GM23338 (cell line): ENCODE results near the gene CPNE7. TPM values are rescaled to one million over a fixed set of nuclear protein-coding genes. Genes with fewer than 3 reads are reported as not detected.

ENCODE experiments used
- ATAC-seq: fragments of 200-7000 bp; cut with Tn5 transposase; 3 replicates; pipeline ENCODE4 v1.9.1; 2020
- DNase-seq: peaks from one replicate; pipeline ENCODE4 v3.0.0-alpha.2; 2015; ENCODE audit warnings: low spot score
- H2AFZ ChIP-seq: fragments of 200-600 bp; sonication (generic); 2 replicates; pipeline ENCODE4 v1.8.0; 2016; ENCODE audit warnings: antibody characterized with exemption, mild to moderate bottlenecking, moderate library complexity
- H3F3A ChIP-seq: fragments of 200-600 bp; sonication (generic); replicated peaks from 2 replicates; pipeline ENCODE4 v1.8.0; 2017; ENCODE audit warnings: antibody characterized with exemption, mixed run types, low read depth
- H3K27ac ChIP-seq: fragments of 200-600 bp; sonication (generic); 2 replicates; pipeline ENCODE4 v1.6.1; 2016; ENCODE audit warnings: low read depth
- H3K27me3 ChIP-seq: fragments of 200-600 bp; sonication (generic); 2 replicates; pipeline ENCODE4 v1.8.0; 2016; ENCODE audit warnings: mild to moderate bottlenecking, mixed run types, moderate library complexity; ENCODE audit not compliant: insufficient read depth
- H3K36me3 ChIP-seq: fragments of 200-600 bp; sonication (generic); 2 replicates; pipeline ENCODE4 v1.8.0; 2016; ENCODE audit warnings: mild to moderate bottlenecking; ENCODE audit not compliant: insufficient read depth
- H3K4me1 ChIP-seq: fragments of 200-600 bp; sonication (generic); 2 replicates; pipeline ENCODE4 v1.8.0; 2016; ENCODE audit warnings: mild to moderate bottlenecking, moderate library complexity; ENCODE audit not compliant: insufficient read depth
- H3K4me2 ChIP-seq: fragments of 200-600 bp; sonication (generic); 2 replicates; pipeline ENCODE4 v1.7.1; 2017; ENCODE audit warnings: mixed run types
- H3K4me3 ChIP-seq: fragments of 200-600 bp; sonication (generic); 2 replicates; pipeline ENCODE4 v1.6.1; 2016; ENCODE audit warnings: mixed run types
- H3K79me2 ChIP-seq: fragments of 200-600 bp; sonication (generic); replicated peaks from 2 replicates; pipeline ENCODE4 v1.8.0; 2017; ENCODE audit warnings: mild to moderate bottlenecking; ENCODE audit not compliant: insufficient read depth
- H3K9me2 ChIP-seq: fragments of 200-600 bp; sonication (generic); 2 replicates; pipeline ENCODE4 v1.8.0; 2017; ENCODE audit not compliant: insufficient read depth
- H4K20me1 ChIP-seq: fragments of 200-600 bp; sonication (generic); replicated peaks from 2 replicates; pipeline ENCODE4 v1.8.0; 2017; ENCODE audit warnings: mild to moderate bottlenecking; ENCODE audit not compliant: insufficient read depth
- H3K27ac Mint-ChIP-seq: 2 replicates; pipeline ENCODE4 v1.8.0; 2020; ENCODE audit warnings: inconsistent platforms, mild to moderate bottlenecking, moderate library complexity, mixed read lengths
- H3K27me3 Mint-ChIP-seq: 3 replicates; pipeline ENCODE4 v1.8.0; 2022; ENCODE audit warnings: low read depth, mild to moderate bottlenecking, moderate library complexity, mixed read lengths, inconsistent platforms; ENCODE audit not compliant: insufficient read depth, poor library complexity
- H3K36me3 Mint-ChIP-seq: 3 replicates; pipeline ENCODE4 v1.8.0; 2021; ENCODE audit warnings: low read depth, mild to moderate bottlenecking, inconsistent platforms, moderate library complexity, mixed read lengths
- H3K4me1 Mint-ChIP-seq: 3 replicates; pipeline ENCODE4 v1.8.0; 2020; ENCODE audit warnings: mild to moderate bottlenecking, inconsistent platforms, mixed read lengths
- H3K4me3 Mint-ChIP-seq: 3 replicates; pipeline ENCODE4 v1.8.0; 2021; ENCODE audit warnings: moderate library complexity, mild to moderate bottlenecking, inconsistent platforms, mixed read lengths
- H3K9me3 Mint-ChIP-seq: 3 replicates; pipeline ENCODE4 v1.8.0; 2020; ENCODE audit warnings: moderate library complexity, mild to moderate bottlenecking, inconsistent platforms, mixed read lengths
- CREB1 ChIP-seq: fragments of 250-450 bp; sonication (Bioruptor Pico); IDR thresholded peaks from 2 replicates; pipeline ENCODE4 v1.5.0; 2020; ENCODE audit warnings: low read depth, mild to moderate bottlenecking, moderate library complexity
- CTCF ChIP-seq, 2 experiments: fragments of 200-600 bp in 1 of 2; sonication (generic) in 1 of 2; conservative IDR thresholded peaks; 2 replicates each; pipeline versions ENCODE4 v1.5.1 to v1.6.1; 2016 to 2017; ENCODE audit warnings: antibody characterized with exemption in 2 of 2, low read depth in 2 of 2, mild to moderate bottlenecking in 2 of 2, moderate library complexity in 1 of 2
- ETS1 ChIP-seq: IDR thresholded peaks from 2 replicates; pipeline ENCODE4 v1.6.1; 2016; ENCODE audit warnings: antibody characterized with exemption
- EZH2 ChIP-seq: fragments of 200-600 bp; sonication (generic); IDR thresholded peaks from one replicate; pipeline ENCODE4 v1.8.0; 2017; ENCODE audit warnings: antibody characterized with exemption, mild to moderate bottlenecking, low read depth; ENCODE audit not compliant: unreplicated experiment
- EZH2phosphoT487 ChIP-seq: fragments of 200-600 bp; sonication (generic); IDR thresholded peaks from one replicate; pipeline ENCODE4 v1.8.1; 2018; ENCODE audit warnings: antibody characterized with exemption; ENCODE audit not compliant: unreplicated experiment
- POLR2AphosphoS5 ChIP-seq: IDR thresholded peaks from 2 replicates; pipeline ENCODE4 v1.6.1; 2016; ENCODE audit warnings: antibody characterized with exemption, low read depth
- REST ChIP-seq: IDR thresholded peaks from one replicate; pipeline ENCODE4 v1.6.1; 2018; ENCODE audit warnings: antibody characterized with exemption; ENCODE audit not compliant: unreplicated experiment
- STAT1 ChIP-seq: IDR thresholded peaks from one replicate; pipeline ENCODE4 v1.6.1; 2016; ENCODE audit warnings: antibody characterized with exemption; ENCODE audit not compliant: unreplicated experiment
- ZNF331 ChIP-seq: fragments of 250-450 bp; sonication (Bioruptor Pico); IDR thresholded peaks from 2 replicates; pipeline ENCODE4 v1.5.0; 2020; ENCODE audit warnings: low read depth, mild to moderate bottlenecking, moderate library complexity
- polyA plus RNA-seq: library from polyadenylated mRNA; unstranded; fragments of >200 nt; fragmentation: Nextera tagmentation; extraction: Ambion mirVana; gene quantifications from 2 replicates; pipeline ENCODE4 v1.2.1, GENCODE V29; 2016
- total RNA-seq: library from RNA; depleted of rRNA; stranded (reverse); fragments of >200 nt; shearing (Covaris generic); gene quantifications from 2 replicates; pipeline ENCODE4 v1.2.3, GENCODE V29; 2014

CPNE7 gene
- total and polyA plus RNA-seq, 2 experiments from 2014 or later, result 11.2 to 15.7 TPM

GRCh38 chr16:89531821-89532526, 43.6 kb upstream of the CPNE7 start:
- Mint-ChIP-seq H3K4me1 (no peaks in the 10 kb centered on the region), H3K36me3 (peaks cover 79% of the 10 kb centered on the region), H3K27ac (no peak overlapping the region), H3K4me3 (no peak overlapping the region), H3K27me3 (no peaks in the 10 kb centered on the region), H3K9me3 (no peaks in the 10 kb centered on the region)
- DNase-seq (no peak), ATAC-seq (no peak)
- TF ChIP-seq ETS1, result no peak
- no peak for TF ChIP-seq POLR2AphosphoS5
- Histone ChIP-seq H3K4me2 (no peak overlapping the region), H3K79me2 (peaks cover 9% of the 10 kb centered on the region; the same call in 1 of the 2 replicates), H3K27me3 (no peaks in the 10 kb centered on the region), H3K36me3 (peaks cover 57% of the 10 kb centered on the region), H3K4me3 (no peak overlapping the region), H3K4me1 (no peaks in the 10 kb centered on the region), H2AFZ (no peak overlapping the region), H3F3A (peaks cover 3% of the 10 kb centered on the region; the same call in 1 of the 2 replicates), H3K9me2 (no peaks in the 10 kb centered on the region), H3K27ac (no peak overlapping the region), H4K20me1 (peaks cover 11% of the 10 kb centered on the region)

- ATAC-seq, result no peak
- Histone ChIP-seq H3K79me2 (0 out of 2 replicates have a peak, but pooled peaks cover 5% of the 10 kb centered on the region), H3K36me3 (peaks cover 45% of the 10 kb centered on the region), H3K9me2 (no peaks in the 10 kb centered on the region), H4K20me1 (peaks cover 13% of the 10 kb centered on the region), H3K27ac (no peak overlapping the region), H2AFZ (no peak overlapping the region), H3K4me1 (no peaks in the 10 kb centered on the region), H3K4me2 (no peak overlapping the region), H3K4me3 (no peak overlapping the region), H3K27me3 (no peaks in the 10 kb centered on the region), H3F3A (no peaks in the 10 kb centered on the region)
- no peak overlapping the region for H3K4me3 Mint-ChIP-seq
- no peak overlapping the region for H3K27ac Mint-ChIP-seq
- no peaks in the 10 kb centered on the region for H3K4me1 Mint-ChIP-seq
- no peak for DNase-seq
- H3K27me3 Mint-ChIP-seq, result no peaks in the 10 kb centered on the region
- no peaks in the 10 kb centered on the region for H3K9me3 Mint-ChIP-seq
- TF ChIP-seq CTCF (conservative IDR thresholded peaks at IDR 0.05; ENCODE audit: low read depth in 2 of 2), result no peak
- no peak for TF ChIP-seq EZH2phosphoT487
- no peak for TF ChIP-seq REST
- no peak for TF ChIP-seq CREB1 (CRISPR knock-in tag)
- TF ChIP-seq STAT1, result no peak
- TF ChIP-seq ZNF331 (CRISPR knock-in tag), result no peak
- TF ChIP-seq EZH2, result no peak
- peaks cover 64% of the 10 kb centered on the region for H3K36me3 Mint-ChIP-seq
Measured at GRCh38 chr16:89534252-89534756, 41.3 kb upstream of the CPNE7 start.
